Uterus (tissue), 4 donors: ENCODE data around the gene TMEM120A. TPM values are rescaled to one million over a fixed set of nuclear protein-coding genes. Genes with fewer than 3 reads are reported as not detected.

ENCODE experiments used
- DNase-seq, 2 donors: peaks; one replicate each; pipeline ENCODE4 v3.0.0-alpha.2; 2019 to 2020
- H3K27ac ChIP-seq, 2 donors: fragments of 200-600 bp; sonication (generic); 1 replicate in 1 of 2; 2 replicates in 1 of 2; pipeline ENCODE4 v1.5.1; 2016 to 2018
- H3K27me3 ChIP-seq, 2 donors: fragments of 200-600 bp; sonication (generic); one replicate each; pipeline ENCODE4 v1.5.1; 2018 to 2019; ENCODE audit warnings: control low read depth in 1 of 2
- H3K36me3 ChIP-seq, 2 donors: fragments of 200-600 bp; sonication (generic); one replicate each; pipeline ENCODE4 v1.5.1; 2019; ENCODE audit warnings: control low read depth in 1 of 2
- H3K4me1 ChIP-seq, 2 donors: fragments of 200-600 bp; sonication (generic); one replicate each; pipeline ENCODE4 v1.5.1; 2018 to 2019; ENCODE audit warnings: control low read depth in 1 of 2
- H3K4me3 ChIP-seq, 2 donors: fragments of 200-600 bp; sonication (generic); 1 replicate in 1 of 2; 2 replicates in 1 of 2; pipeline ENCODE4 v1.5.1; 2018 to 2019; ENCODE audit warnings: mild to moderate bottlenecking in 1 of 2
- H3K9me3 ChIP-seq, 2 donors: fragments of 200-600 bp; sonication (generic); one replicate each; pipeline ENCODE4 v1.5.1; 2019; ENCODE audit warnings: control low read depth in 1 of 2
- CTCF ChIP-seq, 4 experiments: fragments of 200-600 bp in 2 of 4; fragments of 450-650 bp in 2 of 4; sonication (generic) in 2 of 4; IDR thresholded peaks; one replicate each; pipeline ENCODE4 v1.5.1; 2016 to 2019; ENCODE audit warnings: antibody characterized with exemption in 4 of 4, mild to moderate bottlenecking in 2 of 4, moderate library complexity in 1 of 4
- POLR2A ChIP-seq, 2 donors: fragments of 450-650 bp; IDR thresholded peaks; one replicate each; pipeline ENCODE4 v1.6.1; 2016; ENCODE audit warnings: antibody characterized with exemption in 2 of 2, mild to moderate bottlenecking in 1 of 2, moderate library complexity in 1 of 2
- intact Hi-C: fragments of 100-400 bp; cut with DNase I; formaldehyde crosslinking; loops from one replicate; pipeline ENCODE4 v1.15.1; 2023; ENCODE audit warnings: low total_unique reads
- small RNA-seq: library from RNA; depleted of rRNA; stranded (forward); fragments of <200 nt; gene quantifications from one replicate; pipeline ENCODE3, GENCODE V24; 2016
- total RNA-seq, 4 donors: library from RNA; depleted of rRNA in 3 of 4; stranded (reverse); fragments of >200 nt in 3 of 4; gene quantifications; one replicate each; pipeline versions ENCODE4 v1.1.0 to v1.2.4, GENCODE V29; 2014 to 2023
- donor health status: DM: yes; HTN: yes; CAD: no.

The TMEM120A gene
- total RNA-seq, 4 donors from 2014 or later = 4.6 to 95.4 (median 36.9) TPM

GRCh38 chr7:75943864-75944263, 50.5 kb downstream of the TMEM120A start:
- intact Hi-C loops = no loop called here
- Histone ChIP-seq H3K27ac (no peak overlapping the region), H3K9me3 (no peaks in the 10 kb centered on the region)

GRCh38 chr7:75938921-75939320, 55.5 kb downstream of the TMEM120A start:
- intact Hi-C loops = no loop called here
- H3K4me3 ChIP-seq = no peak overlapping the region
- TF ChIP-seq CTCF (IDR thresholded peaks at IDR 0.05) (no peak), POLR2A (IDR thresholded peaks at IDR 0.05) (no peak)
- peaks cover 0 to 3% of the 10 kb centered on the region in 2 donors for H3K4me1 ChIP-seq
- no peaks in the 10 kb centered on the region for H3K36me3 ChIP-seq
- H3K27me3 ChIP-seq = no peaks in the 10 kb centered on the region
- DNase-seq = no peak
- no peak overlapping the region for H3K27ac ChIP-seq
- H3K9me3 ChIP-seq = no peaks in the 10 kb centered on the region

More at GRCh38 chr7:75943864-75944263, 50.5 kb downstream of the TMEM120A start:
- no peak for DNase-seq
- Histone ChIP-seq H3K36me3 (no peaks in the 10 kb centered on the region), H3K4me1 (no peaks in the 10 kb centered on the region), H3K27me3 (no peaks in the 10 kb centered on the region), H3K4me3 (no peak overlapping the region)
- TF ChIP-seq CTCF (IDR thresholded peaks at IDR 0.05) (no peak), POLR2A (IDR thresholded peaks at IDR 0.05) (no peak)

GRCh38 chr7:75937958-75938786, 56.2 kb downstream of the TMEM120A start:
- no peaks in the 10 kb centered on the region for H3K9me3 ChIP-seq
- TF ChIP-seq CTCF (IDR thresholded peaks at IDR 0.05) = no peak
- no peak for TF ChIP-seq POLR2A (IDR thresholded peaks at IDR 0.05)
- intact Hi-C loops = no loop called here
- H3K27me3 ChIP-seq = no peaks in the 10 kb centered on the region
- H3K36me3 ChIP-seq = no peaks in the 10 kb centered on the region
- peak; percentile 43 to 51 for DNase-seq
- H3K4me1 ChIP-seq = peaks cover 0 to 3% of the 10 kb centered on the region in 2 donors
- H3K4me3 ChIP-seq = no peak overlapping the region
- H3K27ac ChIP-seq = no peak overlapping the region

Small RNAs within 50 kb of the gene (small RNA-seq; reads per million reads assigned to genes)
- gene SNORA14A = 5.2 reads per million, percentile 86 among the genes with 10 or more reads in this experiment

Other genes with a start within 250 kb of the TMEM120A start
- gene CCL26, start 222.4 kb downstream of the TMEM120A start, total RNA-seq = not detected
- not detected for gene CCL24, start 180.8 kb downstream of the TMEM120A start, total RNA-seq
- gene RHBDD2, start 115.6 kb downstream of the TMEM120A start, total RNA-seq = 10 to 100 TPM in 2 of 4 donors, 1 to 10 TPM in 2; 2.0 to 45.4 (median 11.3) TPM
- gene POR, start 79.4 kb downstream of the TMEM120A start, total RNA-seq = 100 to 1,000 TPM in 1 of 4 donors, 10 to 100 TPM in 2, 1 to 10 TPM in 1; 10.0 to 122 (median 69.2) TPM
- gene STYXL1, start 53.4 kb upstream of the TMEM120A start, total RNA-seq = 10 to 100 TPM in 2 of 4 donors, 1 to 10 TPM in 2; 4.4 to 27.3 (median 14.1) TPM
- 10 to 100 TPM; 24.3 to 88.4 (median 30.0) TPM for gene MDH2, start 53.5 kb upstream of the TMEM120A start, total RNA-seq
- 10 to 100 TPM in 1 of 4 donors, 1 to 10 TPM in 3; 1.3 to 15.9 (median 6.0) TPM for gene SRRM3, start 207.3 kb upstream of the TMEM120A start, total RNA-seq